Thoracic aorta (tissue), 2 donors: ENCODE data around the gene CIROP. TPM values are rescaled to one million over a fixed set of nuclear protein-coding genes. Genes with fewer than 3 reads are reported as not detected.
A peak's percentile ranks its signal among the peaks of the same experiment; 100 is the strongest.

Experiments
- ATAC-seq: fragments of 150-250 bp; one replicate; pipeline ENCODE4 v1.8.0; 2017; ENCODE audit warnings: low read depth; ENCODE audit not compliant: insufficient number of reproducible peaks, low FRiP score
- DNase-seq: peaks from one replicate; pipeline ENCODE4 v3.0.0-alpha.2; 2020; ENCODE audit warnings: low spot score
- H3K27ac ChIP-seq, 2 donors: fragments of 200-600 bp; sonication (generic); 1 replicate in 1 of 2; 2 replicates in 1 of 2; pipeline ENCODE4 v1.5.1; 2016; ENCODE audit warnings: mild to moderate bottlenecking in 2 of 2, moderate library complexity in 2 of 2
- H3K27me3 ChIP-seq: fragments of 200-600 bp; sonication (generic); replicated peaks from 2 replicates; pipeline ENCODE4 v1.6.0; 2016; ENCODE audit warnings: mild to moderate bottlenecking; ENCODE audit not compliant: insufficient read depth
- H3K36me3 ChIP-seq: fragments of 200-600 bp; sonication (generic); one replicate; pipeline ENCODE4 v1.5.1; 2016
- H3K4me1 ChIP-seq, 2 donors: fragments of 200-600 bp; sonication (generic); 1 replicate in 1 of 2; 2 replicates in 1 of 2; pipeline versions ENCODE4 v1.5.1 to v1.6.0; 2016; ENCODE audit warnings: low read depth in 2 of 2, mild to moderate bottlenecking in 1 of 2; ENCODE audit not compliant: control insufficient read depth in 1 of 2
- H3K4me3 ChIP-seq: fragments of 200-600 bp; sonication (generic); 2 replicates; pipeline ENCODE4 v1.5.1; 2016; ENCODE audit warnings: mild to moderate bottlenecking
- H3K9me3 ChIP-seq: fragments of 200-600 bp; sonication (generic); 2 replicates; pipeline ENCODE4 v1.5.1; 2016
- CTCF ChIP-seq: fragments of 200-600 bp; sonication (generic); IDR thresholded peaks from one replicate; pipeline ENCODE4 v1.5.1; 2019; ENCODE audit warnings: antibody characterized with exemption
- total RNA-seq, 2 donors: library from RNA; depleted of rRNA; stranded (reverse); fragments of >200 nt; gene quantifications; one replicate each; pipeline versions ENCODE4 v1.1.0 to v1.2.3, GENCODE V29; 2016

The CIROP gene
- total RNA-seq, 2 donors from 2014 or later: 1.1 TPM; not detected in 1

GRCh38 chr14:23121361-23121771 lies 16.6 kb upstream of the CIROP start:
- no peaks in the 10 kb centered on the region for H3K27me3 ChIP-seq
- no peaks in the 10 kb centered on the region for H3K36me3 ChIP-seq
- TF ChIP-seq CTCF: no peak
- H3K4me3 ChIP-seq: peak overlapping the region; percentile 3
- ATAC-seq: no peak
- peaks cover 16 to 50% of the 10 kb centered on the region in 2 donors for H3K4me1 ChIP-seq
- DNase-seq: no peak
- no peaks in the 10 kb centered on the region for H3K9me3 ChIP-seq
- peak overlapping the region; percentile 61 to 64 for H3K27ac ChIP-seq

GRCh38 chr14:23120541-23121251 lies 15.9 kb upstream of the CIROP start:
- ATAC-seq: peak; percentile 77
- H3K4me1 ChIP-seq: peaks cover 16 to 43% of the 10 kb centered on the region in 2 donors
- no peaks in the 10 kb centered on the region for H3K36me3 ChIP-seq
- peak; percentile 100 for TF ChIP-seq CTCF
- peak overlapping the region; percentile 61 to 64 for H3K27ac ChIP-seq
- H3K9me3 ChIP-seq: no peaks in the 10 kb centered on the region
- no peaks in the 10 kb centered on the region for H3K27me3 ChIP-seq
- peak; percentile 66 for DNase-seq
- H3K4me3 ChIP-seq: peak overlapping the region; percentile 3

GRCh38 chr14:23119363-23120327 lies 14.9 kb upstream of the CIROP start:
- no peak overlapping the region for H3K27ac ChIP-seq
- H3K9me3 ChIP-seq: no peaks in the 10 kb centered on the region
- no peak overlapping the region for H3K4me3 ChIP-seq
- no peak for TF ChIP-seq CTCF
- H3K27me3 ChIP-seq: no peaks in the 10 kb centered on the region
- H3K4me1 ChIP-seq: peaks cover 8 to 32% of the 10 kb centered on the region in 2 donors
- DNase-seq (no peak), ATAC-seq (no peak)
- H3K36me3 ChIP-seq: no peaks in the 10 kb centered on the region

- no peak for TF ChIP-seq CTCF
- H3K27ac ChIP-seq: no peak within 1 kb of the TSS
- peaks cover 8 to 23% of the 10 kb centered on the region in 2 donors for H3K4me1 ChIP-seq
- H3K9me3 ChIP-seq: no peaks in the 10 kb centered on the region
- no peak within 1 kb of the TSS for H3K4me3 ChIP-seq
- no peaks in the 10 kb centered on the region for H3K36me3 ChIP-seq
- ATAC-seq (no peak), DNase-seq (no peak)
- H3K27me3 ChIP-seq: no peaks in the 10 kb centered on the region
Observed at GRCh38 chr14:23118506-23119362, 13.9 kb upstream of the CIROP start, which contains the start of gene CEBPE. TSS of gene CEBPE (minus strand) at chr14:23119255. CDS start at chr14:23119091, 164 bp downstream.
